CD14-positive monocyte (primary cell): Measurements from ENCODE around the gene FABP7. TPM values are rescaled to one million over a fixed set of nuclear protein-coding genes. Genes with fewer than 3 reads are reported as not detected.

Experiments
- DNase-seq, 3 donors: peaks; one replicate each; pipeline ENCODE4 v3.0.0-alpha.2; 2011 to 2022
- H2AFZ ChIP-seq: 2 replicates; pipeline ENCODE4 v1.6.0; 2012; ENCODE audit warnings: mild to moderate bottlenecking, low read depth, low read length, inconsistent platforms; ENCODE audit not compliant: insufficient read depth, poor library complexity, severe bottlenecking
- H3K27ac ChIP-seq, 2 donors: 1 replicate in 1 of 2; 2 replicates in 1 of 2; pipeline ENCODE4 v1.5.1; 2012 to 2013; ENCODE audit warnings: low read length in 2 of 2, control low read depth in 1 of 2, inconsistent platforms in 1 of 2, low read depth in 1 of 2, mild to moderate bottlenecking in 1 of 2
- H3K27me3 ChIP-seq, 2 donors: one replicate each; pipeline versions ENCODE4 v1.6.0 to v1.6.1; 2011 to 2013; ENCODE audit warnings: low read length in 2 of 2; ENCODE audit not compliant: control insufficient read depth in 2 of 2, insufficient read depth in 2 of 2
- H3K36me3 ChIP-seq, 2 donors: replicated peaks in 1 of 2; 1 replicate in 1 of 2; 2 replicates in 1 of 2; pipeline versions ENCODE4 v1.5.1 to v1.6.1; 2012 to 2013; ENCODE audit warnings: low read length in 2 of 2, control low read depth in 1 of 2, inconsistent platforms in 1 of 2, mild to moderate bottlenecking in 1 of 2; ENCODE audit not compliant: insufficient read depth in 2 of 2, control insufficient read depth in 1 of 2
- H3K4me1 ChIP-seq, 2 donors: 1 replicate in 1 of 2; 2 replicates in 1 of 2; pipeline versions ENCODE4 v1.5.1 to v1.6.1; 2012 to 2013; ENCODE audit warnings: low read length in 2 of 2, control low read depth in 1 of 2, inconsistent platforms in 1 of 2, mild to moderate bottlenecking in 1 of 2, moderate library complexity in 1 of 2; ENCODE audit not compliant: insufficient read depth in 2 of 2, control insufficient read depth in 1 of 2
- H3K4me2 ChIP-seq: replicated peaks from 2 replicates; pipeline ENCODE3; 2012; ENCODE audit warnings: low read length, moderate library complexity, mild to moderate bottlenecking; ENCODE audit not compliant: poor library complexity, severe bottlenecking; ENCODE audit errors: extremely low read depth
- H3K4me3 ChIP-seq, 3 experiments: fragments of 200-600 bp in 1 of 3; sonication (generic) in 1 of 3; replicated peaks in 1 of 3; 1 replicate in 2 of 3; 2 replicates in 1 of 3; pipeline ENCODE4 v1.5.1; 2011 to 2013; ENCODE audit warnings: low read length in 3 of 3, mild to moderate bottlenecking in 3 of 3, control low read depth in 2 of 3, low read depth in 2 of 3, inconsistent platforms in 1 of 3, moderate library complexity in 1 of 3
- H3K79me2 ChIP-seq: 2 replicates; pipeline ENCODE4 v1.6.0; 2012; ENCODE audit warnings: mild to moderate bottlenecking, control low read depth, inconsistent platforms, low read length, moderate library complexity; ENCODE audit not compliant: insufficient read depth
- H3K9ac ChIP-seq: 2 replicates; pipeline ENCODE4 v1.6.0; 2017; ENCODE audit warnings: low read length, mild to moderate bottlenecking; ENCODE audit not compliant: insufficient read depth, poor library complexity, severe bottlenecking
- H3K9me3 ChIP-seq, 2 donors: replicated peaks in 1 of 2; 1 replicate in 1 of 2; 2 replicates in 1 of 2; pipeline versions ENCODE4 v1.5.1 to v1.6.1; 2012 to 2013; ENCODE audit warnings: low read length in 2 of 2, control low read depth in 1 of 2; ENCODE audit not compliant: control insufficient read depth in 1 of 2, insufficient read depth in 1 of 2
- H4K20me1 ChIP-seq: 2 replicates; pipeline ENCODE4 v1.6.0; 2012; ENCODE audit warnings: mild to moderate bottlenecking, low read length, control low read depth, moderate library complexity; ENCODE audit not compliant: insufficient read depth
- H3K27ac Mint-ChIP-seq, 7 donors: one replicate each; pipeline ENCODE4 v1.8.0; 2020; ENCODE audit warnings: mild to moderate bottlenecking in 7 of 7, mixed read lengths in 7 of 7, moderate library complexity in 6 of 7, inconsistent platforms in 2 of 7
- H3K27me3 Mint-ChIP-seq, 3 donors: one replicate each; pipeline ENCODE4 v1.8.0; 2021 to 2022; ENCODE audit warnings: low read depth in 3 of 3, mild to moderate bottlenecking in 3 of 3, mixed read lengths in 3 of 3, moderate library complexity in 3 of 3, inconsistent platforms in 1 of 3
- H3K36me3 Mint-ChIP-seq, 2 donors: one replicate each; pipeline ENCODE4 v1.8.0; 2020; ENCODE audit warnings: mixed read lengths in 2 of 2, inconsistent platforms in 1 of 2, mild to moderate bottlenecking in 1 of 2
- H3K4me1 Mint-ChIP-seq: one replicate; pipeline ENCODE4 v1.8.0; 2020; ENCODE audit warnings: mild to moderate bottlenecking, mixed read lengths
- H3K4me3 Mint-ChIP-seq, 2 donors: one replicate each; pipeline ENCODE4 v1.8.0; 2020; ENCODE audit warnings: mild to moderate bottlenecking in 2 of 2, mixed read lengths in 2 of 2, moderate library complexity in 1 of 2
- H3K9me3 Mint-ChIP-seq, 7 donors: one replicate each; pipeline ENCODE4 v1.8.0; 2020 to 2022; ENCODE audit warnings: mixed read lengths in 7 of 7, mild to moderate bottlenecking in 6 of 7, moderate library complexity in 6 of 7, inconsistent platforms in 2 of 7
- WGBS: methylation state at CpG from one replicate; pipeline ENCODE4 v1.1.5; 2013; ENCODE audit warnings: missing lambda C conversion rate; ENCODE audit not compliant: insufficient coverage; 5-methylcytosine and 5-hydroxymethylcytosine counted together
- intact Hi-C, 2 donors: fragments of 100-400 bp; cut with micrococcal nuclease; formaldehyde crosslinking; loops; one replicate each; pipeline versions ENCODE4 v1.15.0 to v1.15.1; 2023
- polyA plus RNA-seq, 3 donors: library from polyadenylated mRNA; depleted of rRNA in 1 of 3; unstranded in 2 of 3; stranded (reverse) in 1 of 3; fragments of 300-500 nt in 2 of 3; fragments of >200 nt in 1 of 3; fragmentation: Illumina TruSeq in 2 of 3; gene quantifications; 1 replicate in 2 of 3; 2 replicates in 1 of 3; pipeline ENCODE4 v1.2.3, GENCODE V29; 2012 to 2021
- TF ChIP-seq, protein P1 (sequence below): fragments of 200-600 bp; IDR thresholded peaks from one replicate; pipeline ENCODE4 v1.8.0; 2022; ENCODE audit warnings: antibody characterized with exemption, mild to moderate bottlenecking

The FABP7 gene
- polyA plus RNA-seq, 3 donors, result not detected

DNA sequence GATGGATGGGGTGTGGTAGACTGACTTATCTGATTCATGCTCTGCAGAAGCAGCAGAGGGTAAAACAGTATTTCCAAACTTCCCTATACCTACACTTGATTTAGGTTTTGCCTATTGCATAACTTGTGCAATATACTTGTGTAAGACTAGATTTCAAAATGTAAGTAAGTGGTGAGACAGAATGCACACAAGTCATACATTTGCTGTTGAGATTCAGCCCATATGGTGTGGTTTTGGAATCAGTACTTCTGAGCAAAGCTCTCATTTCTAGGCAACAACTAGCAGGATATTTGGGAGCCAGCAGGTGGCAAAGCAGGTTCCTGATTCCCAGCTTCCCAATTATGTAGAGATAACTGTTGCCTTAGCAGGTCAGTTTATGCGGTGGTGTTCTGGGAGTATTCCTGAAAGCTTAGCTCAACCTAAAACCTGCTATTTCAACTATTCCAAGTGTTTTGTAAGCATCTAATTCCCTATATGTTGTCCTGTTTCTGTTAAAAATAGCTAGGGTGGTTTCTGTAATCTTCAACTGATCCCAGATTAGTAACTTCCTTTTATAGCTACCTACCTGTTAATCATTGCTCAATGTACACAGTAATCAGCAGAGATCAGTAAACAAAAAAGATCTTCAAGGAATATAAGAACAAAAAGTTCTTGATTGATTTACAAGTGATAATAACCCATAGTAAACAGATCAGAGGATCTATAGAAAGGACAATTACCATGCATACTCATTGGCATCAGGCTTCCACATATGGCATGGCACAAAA is 8.5 kb upstream of the FABP7 start:
- Histone ChIP-seq H3K9ac (peak overlapping the region; percentile 28), H3K4me3 (peak overlapping the region in 1 of 3 experiments; percentile 33), H3K9me3 (no peaks in the 10 kb centered on the region), H3K27ac (peak overlapping the region; percentile 59 to 83), H3K36me3 (no peaks in the 10 kb centered on the region), H4K20me1 (no peaks in the 10 kb centered on the region), H3K79me2 (no peaks in the 10 kb centered on the region), H3K27me3 (no peaks in the 10 kb centered on the region), H3K4me1 (peaks cover 29 to 43% of the 10 kb centered on the region in 2 donors), H3K4me2 (peak overlapping the region; percentile 57), H2AFZ (no peak overlapping the region)
- peak overlapping the region; percentile 78 to 94 (median 92) for H3K27ac Mint-ChIP-seq
- peak; percentile 86 to 95 (median 94) for DNase-seq
- H3K4me3 Mint-ChIP-seq, result peak overlapping the region in 1 of 2 donors; percentile 62
- no peaks in the 10 kb centered on the region for H3K36me3 Mint-ChIP-seq
- peaks cover 0 to under 1% (median 0%) of the 10 kb centered on the region in 7 donors for H3K9me3 Mint-ChIP-seq
- peaks cover 34% of the 10 kb centered on the region for H3K4me1 Mint-ChIP-seq
- H3K27me3 Mint-ChIP-seq, result peaks cover 0 to 3% (median 1%) of the 10 kb centered on the region in 3 donors
- TF ChIP-seq, protein P1, sequence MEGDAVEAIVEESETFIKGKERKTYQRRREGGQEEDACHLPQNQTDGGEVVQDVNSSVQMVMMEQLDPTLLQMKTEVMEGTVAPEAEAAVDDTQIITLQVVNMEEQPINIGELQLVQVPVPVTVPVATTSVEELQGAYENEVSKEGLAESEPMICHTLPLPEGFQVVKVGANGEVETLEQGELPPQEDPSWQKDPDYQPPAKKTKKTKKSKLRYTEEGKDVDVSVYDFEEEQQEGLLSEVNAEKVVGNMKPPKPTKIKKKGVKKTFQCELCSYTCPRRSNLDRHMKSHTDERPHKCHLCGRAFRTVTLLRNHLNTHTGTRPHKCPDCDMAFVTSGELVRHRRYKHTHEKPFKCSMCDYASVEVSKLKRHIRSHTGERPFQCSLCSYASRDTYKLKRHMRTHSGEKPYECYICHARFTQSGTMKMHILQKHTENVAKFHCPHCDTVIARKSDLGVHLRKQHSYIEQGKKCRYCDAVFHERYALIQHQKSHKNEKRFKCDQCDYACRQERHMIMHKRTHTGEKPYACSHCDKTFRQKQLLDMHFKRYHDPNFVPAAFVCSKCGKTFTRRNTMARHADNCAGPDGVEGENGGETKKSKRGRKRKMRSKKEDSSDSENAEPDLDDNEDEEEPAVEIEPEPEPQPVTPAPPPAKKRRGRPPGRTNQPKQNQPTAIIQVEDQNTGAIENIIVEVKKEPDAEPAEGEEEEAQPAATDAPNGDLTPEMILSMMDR, result no peak
- intact Hi-C loops, result no loop called here
- WGBS, result no CpG with 5 or more reads among the region's 1 CpG

DNA sequence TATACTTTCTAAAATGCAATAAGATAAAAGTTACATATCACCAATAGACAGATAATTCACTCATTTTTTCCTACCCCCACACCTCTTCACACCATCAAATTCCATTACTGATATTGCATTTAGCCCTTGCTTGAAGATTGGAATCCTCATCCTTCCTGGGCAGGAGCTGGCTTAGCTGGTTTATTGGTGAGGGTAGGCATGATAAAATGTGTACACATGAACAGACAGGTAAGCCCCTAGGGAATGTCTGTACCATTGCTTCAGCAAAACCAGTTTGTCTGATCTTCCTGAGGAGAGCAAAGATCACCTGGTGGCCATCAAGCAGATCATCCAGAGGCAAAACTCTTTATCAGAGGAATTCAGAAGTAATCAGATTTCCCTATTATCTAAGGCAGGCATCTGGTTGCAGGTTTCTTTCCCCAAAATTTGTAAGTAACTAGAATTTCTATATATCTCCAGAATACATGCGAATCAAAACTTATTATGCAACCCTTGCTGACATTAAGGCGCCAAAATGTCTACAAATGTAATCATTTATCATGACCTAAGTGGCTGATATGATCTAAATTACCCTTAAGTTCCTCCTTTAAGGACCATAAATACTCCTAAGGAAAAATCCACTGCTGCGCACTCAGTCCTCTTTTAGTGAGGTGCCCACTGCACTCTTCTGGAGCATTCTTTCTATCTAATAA is 6.6 kb upstream of the FABP7 start:
- peaks cover 30% of the 10 kb centered on the region for H3K4me1 Mint-ChIP-seq
- no peaks in the 10 kb centered on the region for H3K36me3 Mint-ChIP-seq
- WGBS, result 94% methylated on average over 3 of the region's 3 CpGs
- TF ChIP-seq, protein P1, result no peak
- Histone ChIP-seq H3K79me2 (no peaks in the 10 kb centered on the region), H3K36me3 (no peaks in the 10 kb centered on the region), H3K9ac (no peak overlapping the region), H2AFZ (no peak overlapping the region), H3K4me3 (no peak overlapping the region), H3K4me2 (no peak overlapping the region), H3K27ac (peak overlapping the region in 1 of 2 donors; percentile 43), H3K9me3 (no peaks in the 10 kb centered on the region), H3K27me3 (no peaks in the 10 kb centered on the region), H4K20me1 (no peaks in the 10 kb centered on the region), H3K4me1 (peaks cover 29 to 39% of the 10 kb centered on the region in 2 donors)
- no peak overlapping the region for H3K4me3 Mint-ChIP-seq
- H3K27ac Mint-ChIP-seq, result peak overlapping the region in 2 of 7 donors; percentile 53 to 78
- H3K27me3 Mint-ChIP-seq, result peaks cover 0 to 3% (median 1%) of the 10 kb centered on the region in 3 donors
- peaks cover 0 to 4% (median 0%) of the 10 kb centered on the region in 7 donors for H3K9me3 Mint-ChIP-seq
- DNase-seq, result no peak
- intact Hi-C loops, result no loop called here
